GM19193 (cell line): Measurements from ENCODE around the gene UFL1.

Experiments
- POLR2A ChIP-seq: IDR thresholded peaks from 4 replicates; pipeline ENCODE4 v1.6.1; 2011; ENCODE audit not compliant: insufficient read depth, insufficient read length; ENCODE audit errors: extremely low read depth

The UFL1 gene

GRCh38 chr6:96547654-96548053, 26.0 kb downstream of the UFL1 start:
- no peak for TF ChIP-seq POLR2A

- TF ChIP-seq POLR2A: no peak
These were observed 33.0 kb downstream of the UFL1 start for GRCh38 chr6:96554558-96554957.

DNA sequence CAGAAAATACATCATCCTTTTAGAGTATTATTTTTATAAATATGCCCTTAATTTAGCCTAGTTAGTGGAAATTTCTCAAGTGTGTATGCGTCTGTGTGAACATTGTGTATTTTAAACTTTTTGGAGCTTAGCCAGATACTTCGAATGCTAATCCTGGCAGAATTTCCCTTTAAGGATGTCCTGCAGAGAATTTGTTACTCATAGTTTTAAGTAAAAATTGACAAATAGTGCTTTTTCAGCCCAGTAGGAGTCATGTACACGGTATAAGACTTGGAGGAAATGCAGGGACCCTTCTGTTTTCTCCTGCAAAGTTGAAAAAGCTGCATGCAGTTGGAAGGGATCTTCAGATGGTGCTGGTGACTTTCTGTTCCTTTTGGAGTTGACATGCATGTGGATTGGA, 41.3 kb downstream of the UFL1 start, which contains the start of gene FHL5:
FHL5 (plus strand) TSS at position 243 of the 400 bp plus-strand sequence. CDS start 40,486 bp downstream, outside the sequence.
- TF ChIP-seq POLR2A: no peak

DNA sequence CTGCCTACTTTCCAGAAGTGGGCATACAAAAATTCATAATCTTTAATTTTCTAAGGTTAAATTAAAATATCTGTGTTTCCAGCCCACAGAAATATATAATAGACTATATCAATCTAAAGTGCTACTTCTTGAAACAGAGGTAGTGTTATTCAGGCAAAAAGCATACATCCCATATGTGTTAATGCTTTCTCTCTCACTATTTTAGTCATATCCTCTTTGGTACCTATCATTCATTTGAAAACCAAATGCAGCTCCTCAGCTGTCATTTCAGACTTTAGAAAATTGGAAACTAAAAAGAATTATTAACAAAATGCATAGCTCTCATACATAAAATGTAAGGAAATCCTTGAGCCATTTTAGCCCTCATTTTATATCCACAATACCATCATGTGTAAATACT, 42.2 kb downstream of the UFL1 start:
- no peak for TF ChIP-seq POLR2A

DNA sequence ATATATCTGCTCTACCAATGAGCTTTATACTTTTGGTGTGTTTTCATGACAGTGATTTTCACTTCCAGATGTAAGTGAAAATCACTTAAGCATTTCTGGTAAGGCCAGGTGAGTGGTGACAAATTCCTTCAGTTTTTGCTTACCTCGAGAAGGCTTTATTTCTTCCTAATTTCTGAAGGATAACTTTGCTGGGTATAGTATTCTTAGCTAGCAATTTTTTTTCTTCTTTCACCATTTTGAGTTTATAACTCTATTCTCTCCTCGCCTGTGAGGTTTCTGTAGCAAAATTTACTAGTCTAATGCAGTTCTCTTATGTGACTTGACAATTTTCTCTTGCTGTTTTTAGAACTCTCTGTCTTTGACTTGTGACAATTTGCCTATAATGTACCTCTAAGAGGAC, 48.4 kb downstream of the UFL1 start:
- TF ChIP-seq POLR2A: no peak

DNA sequence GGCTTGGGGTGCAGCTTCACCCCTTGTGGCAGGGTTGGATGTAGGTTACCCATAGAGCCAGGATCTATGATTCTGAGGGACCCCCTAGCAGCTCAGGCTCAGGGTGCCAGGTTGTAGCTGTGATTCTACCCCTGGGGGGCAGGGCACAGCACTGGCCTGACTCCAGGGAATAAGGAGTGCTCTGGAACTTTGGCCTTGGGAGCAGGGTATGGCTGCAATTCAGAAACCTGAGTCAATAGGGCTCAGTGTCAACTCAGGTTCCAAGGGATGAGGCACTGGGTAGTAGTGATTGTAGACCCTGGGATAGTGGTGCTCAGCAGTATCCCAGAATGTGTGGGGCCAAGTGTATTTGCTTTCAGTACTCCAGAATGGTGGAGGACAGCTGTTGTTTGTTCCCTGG, 49.9 kb downstream of the UFL1 start:
- TF ChIP-seq POLR2A: no peak

DNA sequence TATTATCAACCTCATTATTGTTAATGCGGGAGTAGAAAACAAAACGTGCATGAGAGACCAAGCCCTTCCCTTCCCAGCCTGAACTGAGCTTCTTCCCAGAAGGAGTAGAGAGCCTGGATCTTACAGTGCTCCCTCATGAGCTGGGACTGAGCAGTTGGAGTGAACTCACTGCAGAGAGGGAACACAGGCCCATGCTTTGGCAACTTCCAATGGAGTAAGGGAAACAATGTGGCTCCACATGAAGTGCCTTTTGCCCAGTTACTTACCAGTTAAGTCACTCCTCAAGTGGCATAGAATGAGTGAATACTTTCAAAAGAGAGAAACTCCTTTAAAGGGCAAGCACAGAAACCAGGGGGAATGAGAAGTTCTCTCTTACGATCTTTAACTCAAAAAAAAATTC, 53.8 kb downstream of the UFL1 start:
- TF ChIP-seq POLR2A: no peak

DNA sequence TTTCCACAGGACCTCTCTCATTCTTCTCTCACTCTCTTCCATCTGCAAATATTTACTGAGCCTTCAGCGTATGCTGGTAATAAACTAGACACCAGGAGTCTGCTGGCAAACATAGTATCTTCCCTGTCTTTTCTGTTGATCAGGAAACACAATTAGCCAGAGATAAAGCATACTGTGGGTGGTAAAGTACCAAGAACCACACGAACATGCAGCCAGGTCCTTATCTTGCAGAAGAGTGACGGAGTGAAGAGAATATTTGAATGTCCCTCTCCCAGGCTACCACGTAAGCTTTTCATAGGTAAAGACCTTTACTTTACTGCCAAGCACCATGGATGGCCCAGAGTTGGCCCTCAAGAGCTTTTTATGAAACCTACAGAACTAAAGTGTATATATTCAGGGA, 54.6 kb downstream of the UFL1 start:
- TF ChIP-seq POLR2A: no peak

GRCh38 chr6:96582021-96582420, 60.4 kb downstream of the UFL1 start:
- TF ChIP-seq POLR2A: no peak

- TF ChIP-seq POLR2A: no peak
These were observed 60.8 kb downstream of the UFL1 start for GRCh38 chr6:96582436-96582835.

DNA sequence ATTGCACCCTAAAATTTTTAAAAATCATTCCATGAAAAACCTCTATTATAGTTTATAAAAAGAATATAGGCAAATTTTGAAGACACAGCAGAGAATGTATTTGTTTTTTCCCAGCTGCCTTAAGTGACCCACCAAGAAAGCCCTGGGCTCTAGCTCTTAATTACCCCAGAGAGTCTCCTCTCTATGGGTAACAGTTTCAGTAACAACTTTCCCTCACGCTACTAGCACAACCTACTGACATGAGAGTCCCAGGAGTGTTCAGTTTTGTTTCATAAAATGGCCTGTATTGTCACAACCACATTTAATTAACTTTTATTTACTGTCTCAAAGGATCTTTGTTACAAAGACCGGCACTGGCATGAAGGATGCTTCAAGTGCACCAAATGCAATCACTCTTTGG, 82.8 kb downstream of the UFL1 start:
- no peak for TF ChIP-seq POLR2A
